Esophagus muscularis mucosa (tissue), 3 donors: Measurements from ENCODE around the gene FABP6.

Source experiments
- CTCF ChIP-seq, 3 experiments: fragments of 200-600 bp in 2 of 3; fragments of 450-650 bp in 1 of 3; sonication (generic) in 2 of 3; IDR thresholded peaks; one replicate each; pipeline ENCODE4 v1.5.1; 2017 to 2019; ENCODE audit warnings: antibody characterized with exemption in 3 of 3, mild to moderate bottlenecking in 2 of 3, moderate library complexity in 1 of 3
- POLR2A ChIP-seq: fragments of 450-650 bp; IDR thresholded peaks from one replicate; pipeline ENCODE4 v1.6.1; 2017; ENCODE audit warnings: antibody characterized with exemption, moderate library complexity, mild to moderate bottlenecking, low read depth
- POLR2AphosphoS5 ChIP-seq, 2 donors: sonication (generic); formaldehyde crosslinking; IDR thresholded peaks; one replicate each; pipeline ENCODE4 v1.6.1; 2017; ENCODE audit warnings: antibody characterized with exemption in 2 of 2

- TF ChIP-seq POLR2AphosphoS5 (IDR thresholded peaks at IDR 0.05), result no peak
- no peak for TF ChIP-seq POLR2A
- no peak for TF ChIP-seq CTCF (IDR thresholded peaks at IDR 0.05)
These were observed 42.2 kb upstream of the FABP6 start for GRCh38 chr5:160187091-160187490.
